Stimulated activated CD4-positive, alpha-beta T cell treated with anti-CD3 and anti-CD28 coated beads, Interleukin-2, amount 100 ng/mL, for 48 hours (primary cell): ENCODE data around the gene BCAN.

Experiments used
- DNase-seq, 2 donors: peaks; one replicate each; pipeline ENCODE4 v3.0.0-alpha.2; 2020

BCAN gene

DNA sequence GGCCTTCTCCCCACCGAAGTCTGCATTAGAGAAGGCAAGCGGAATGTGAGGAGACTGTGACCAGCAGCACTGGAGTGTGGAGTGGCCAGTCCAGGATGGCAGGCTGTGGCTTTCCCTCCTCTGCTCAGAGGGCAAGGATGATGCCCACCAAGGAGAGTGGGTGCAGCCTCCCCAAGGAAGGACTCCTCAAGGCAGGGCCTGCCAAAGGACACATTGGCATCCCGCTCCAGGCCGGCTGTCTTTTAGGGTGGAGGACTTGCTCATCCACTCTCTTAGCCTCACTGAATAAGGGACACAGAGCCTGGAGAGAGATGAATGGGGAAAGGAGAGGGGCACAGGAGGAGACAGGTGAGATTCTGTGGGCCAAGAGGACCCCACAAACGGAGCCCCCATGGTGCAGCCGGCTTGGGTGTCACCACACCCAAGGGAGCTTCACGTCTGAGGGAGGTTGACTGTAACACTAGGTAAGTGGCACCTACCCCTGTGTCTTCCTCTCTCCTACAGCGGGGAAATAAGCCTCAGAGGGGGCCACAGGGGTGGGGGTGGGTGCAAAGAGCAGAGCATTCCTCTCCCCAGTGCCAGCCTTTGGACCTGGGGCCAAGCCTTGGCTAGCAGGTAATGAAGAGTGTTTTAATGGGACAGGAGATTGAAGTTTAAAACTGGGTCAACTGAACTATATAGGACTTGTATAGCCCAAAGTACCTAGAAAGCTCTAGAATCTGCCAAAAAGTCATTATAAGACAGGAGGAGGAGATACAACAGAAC lies 39.5 kb downstream of the BCAN start:
- no peak for DNase-seq

DNA sequence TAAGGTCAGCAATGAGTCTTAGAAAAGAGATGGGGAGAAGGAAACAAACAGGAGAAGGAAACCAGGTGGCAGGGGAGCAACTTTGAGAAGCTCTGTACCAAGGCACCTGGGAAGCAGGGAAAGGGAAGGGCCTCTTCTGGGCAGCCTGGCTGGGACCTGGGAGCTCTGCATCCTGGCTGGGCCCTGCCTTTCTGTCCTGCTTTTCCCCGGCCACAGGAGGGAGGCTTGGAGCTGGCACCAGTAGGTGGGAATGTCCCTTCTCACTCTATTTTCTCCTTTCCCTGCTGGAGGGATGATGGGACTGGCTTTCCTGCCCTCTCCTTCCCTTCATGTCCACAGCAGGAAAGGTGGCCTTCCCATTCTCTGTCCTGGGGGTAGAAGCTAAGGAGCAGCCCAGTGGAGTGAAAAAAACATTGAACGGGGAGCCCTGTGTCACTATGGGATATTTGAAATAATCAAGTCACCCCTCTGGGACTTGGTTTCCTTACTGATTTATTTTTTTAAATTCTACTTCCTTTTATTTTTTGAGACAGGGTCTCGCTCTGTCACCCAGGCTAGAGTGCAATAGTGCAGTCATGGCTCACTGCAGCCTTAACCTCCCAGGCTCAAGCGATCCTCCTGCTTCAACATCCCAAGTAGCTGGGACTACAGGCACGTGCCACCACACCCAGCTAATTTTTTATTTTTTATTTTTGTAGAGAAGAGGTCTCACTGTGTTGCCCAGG lies 40.4 kb downstream of the BCAN start:
- no peak for DNase-seq

DNA sequence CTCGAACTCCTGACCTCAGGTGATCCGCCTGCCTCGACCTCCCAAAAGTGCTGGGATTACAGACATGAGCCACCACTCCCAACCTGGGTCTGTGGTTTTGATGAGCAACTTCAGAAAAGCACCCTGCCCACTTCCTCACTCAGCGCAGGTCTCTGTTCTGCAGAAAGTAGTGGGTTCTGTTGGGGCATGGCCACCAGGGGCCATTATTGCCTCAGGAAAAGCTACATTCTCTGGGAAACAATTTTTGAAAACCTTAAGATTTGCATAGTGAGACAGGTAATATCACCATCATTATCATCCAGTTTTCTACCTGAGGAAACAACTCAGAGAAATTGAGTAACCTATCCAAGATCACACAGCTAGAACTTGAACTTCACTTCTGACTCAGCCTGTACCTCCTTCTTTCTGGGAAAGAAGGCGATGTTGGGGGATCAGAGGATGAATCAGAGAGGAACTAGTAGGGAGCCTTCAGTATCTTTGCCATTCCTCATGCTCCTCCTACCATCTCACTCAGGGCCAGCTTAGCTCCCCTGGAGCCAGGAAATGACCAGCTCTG lies 42.4 kb downstream of the BCAN start:
- no peak for DNase-seq

DNA sequence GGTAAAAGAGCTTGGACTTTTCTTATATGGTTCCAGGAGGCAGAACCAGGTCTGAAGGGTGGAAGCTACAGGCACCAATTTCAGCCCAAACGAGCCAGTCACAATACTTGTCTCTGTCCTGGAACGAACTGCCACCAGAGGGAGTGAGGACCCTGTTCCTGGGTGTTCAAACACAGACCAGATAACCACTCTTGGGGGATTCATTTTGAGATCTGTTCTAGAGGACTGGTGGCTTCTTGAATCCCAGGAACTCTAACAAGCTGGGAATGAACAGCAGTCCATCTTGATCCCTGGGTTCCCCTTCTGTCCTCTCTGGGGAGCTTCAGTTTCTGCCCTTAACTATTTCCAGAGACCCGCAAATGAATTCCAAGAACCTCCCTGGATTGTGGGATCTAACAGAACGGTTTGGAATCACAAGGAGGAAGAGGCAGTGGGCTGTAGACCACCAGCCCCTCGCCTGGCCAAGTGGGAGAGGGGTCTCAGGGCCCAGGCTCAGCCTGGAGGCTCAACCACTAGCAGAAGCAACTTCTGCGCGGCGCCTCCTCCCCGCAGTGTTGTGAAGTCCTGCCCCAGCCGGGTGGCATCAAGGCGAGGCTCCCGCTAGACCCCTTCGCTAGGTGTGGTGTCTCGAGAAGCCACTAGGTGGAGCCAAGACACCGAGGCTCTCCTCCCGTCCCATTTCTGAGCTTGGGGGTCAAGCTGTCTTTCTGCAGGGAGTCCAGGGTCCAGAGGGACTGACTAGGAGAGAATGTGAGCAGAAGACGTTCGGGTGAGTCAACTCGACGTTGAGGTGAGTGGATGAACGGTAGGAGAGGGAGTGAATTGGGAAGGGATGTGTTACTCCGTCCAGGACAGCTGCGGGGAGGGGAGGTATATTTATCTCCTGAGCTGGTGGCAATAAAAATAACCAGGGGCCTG lies 47.4 kb downstream of the BCAN start:
- peak; percentile 70 for DNase-seq

DNA sequence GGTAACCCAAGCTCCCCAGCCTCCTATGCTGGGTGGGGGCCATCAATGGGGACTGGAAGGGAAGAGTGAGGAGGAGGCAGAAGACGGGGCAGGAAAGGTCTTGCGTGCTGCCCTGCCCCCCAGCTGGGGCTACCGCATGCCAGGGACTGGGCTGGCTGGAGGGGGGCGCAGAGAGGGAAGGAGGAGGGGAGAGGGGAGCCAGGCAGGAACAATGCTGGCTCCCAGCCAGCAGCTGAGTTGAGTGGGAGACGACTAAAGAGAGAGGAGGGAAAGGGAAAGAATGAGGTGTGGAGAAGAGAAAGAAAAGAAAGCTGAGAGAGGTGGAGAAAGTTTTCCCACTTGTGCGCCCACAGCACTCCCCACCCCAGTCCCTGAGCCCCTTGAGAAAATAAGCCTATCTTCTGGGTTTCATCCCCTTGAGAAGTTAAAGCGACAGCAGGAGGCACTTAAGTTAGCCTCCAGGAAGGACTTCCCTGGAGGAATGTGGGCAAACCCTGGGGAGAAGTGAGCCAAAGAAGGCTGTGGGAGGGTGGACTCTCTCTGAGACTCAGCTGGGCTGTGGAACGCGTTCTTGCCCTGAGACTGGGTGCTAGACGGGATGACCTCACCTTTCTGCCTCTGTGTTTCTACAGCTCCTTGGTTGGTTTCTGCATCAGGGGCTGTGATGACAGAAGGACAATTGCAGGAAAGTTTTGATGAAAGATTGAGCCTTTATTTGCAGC lies 48.2 kb downstream of the BCAN start:
- no peak for DNase-seq

DNA sequence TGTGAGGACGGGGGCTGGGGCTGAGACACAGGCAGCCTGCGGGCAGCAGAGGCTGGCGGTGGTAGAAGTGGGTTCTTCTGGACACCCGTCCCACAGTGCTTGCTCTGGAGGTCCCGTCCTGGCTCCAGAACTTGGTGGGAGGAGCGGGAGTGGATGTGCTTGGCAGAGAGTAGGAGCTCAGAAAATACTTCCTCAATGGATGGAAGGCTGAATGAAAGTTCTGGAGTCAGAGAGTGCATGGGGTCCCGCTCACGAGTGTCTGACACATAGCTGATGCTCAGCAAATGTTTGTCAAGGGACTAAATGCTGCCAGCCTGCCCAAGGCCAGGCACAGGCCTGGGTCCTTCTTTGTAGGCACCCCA lies 48.7 kb downstream of the BCAN start:
- no peak for DNase-seq

DNA sequence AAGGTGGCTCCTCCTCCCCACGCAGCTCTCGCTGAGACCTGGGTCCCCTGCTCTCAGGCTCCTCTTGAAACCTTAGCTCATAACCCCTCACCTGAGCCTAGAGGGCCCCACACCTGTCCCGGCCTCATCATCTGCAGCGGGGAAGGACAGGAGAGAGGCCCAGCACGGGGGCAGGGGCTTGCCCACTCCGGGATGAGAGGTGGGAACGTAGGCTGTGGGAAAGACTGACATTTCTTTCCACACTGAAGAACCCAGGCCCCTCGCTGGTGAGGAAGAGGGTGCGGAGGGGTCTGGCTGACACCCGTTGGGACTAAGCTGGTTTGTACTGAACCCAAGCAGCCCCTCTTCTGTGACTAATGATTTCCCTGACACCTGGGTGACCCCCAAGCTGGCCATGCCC lies 49.3 kb downstream of the BCAN start:
- no peak for DNase-seq

DNA sequence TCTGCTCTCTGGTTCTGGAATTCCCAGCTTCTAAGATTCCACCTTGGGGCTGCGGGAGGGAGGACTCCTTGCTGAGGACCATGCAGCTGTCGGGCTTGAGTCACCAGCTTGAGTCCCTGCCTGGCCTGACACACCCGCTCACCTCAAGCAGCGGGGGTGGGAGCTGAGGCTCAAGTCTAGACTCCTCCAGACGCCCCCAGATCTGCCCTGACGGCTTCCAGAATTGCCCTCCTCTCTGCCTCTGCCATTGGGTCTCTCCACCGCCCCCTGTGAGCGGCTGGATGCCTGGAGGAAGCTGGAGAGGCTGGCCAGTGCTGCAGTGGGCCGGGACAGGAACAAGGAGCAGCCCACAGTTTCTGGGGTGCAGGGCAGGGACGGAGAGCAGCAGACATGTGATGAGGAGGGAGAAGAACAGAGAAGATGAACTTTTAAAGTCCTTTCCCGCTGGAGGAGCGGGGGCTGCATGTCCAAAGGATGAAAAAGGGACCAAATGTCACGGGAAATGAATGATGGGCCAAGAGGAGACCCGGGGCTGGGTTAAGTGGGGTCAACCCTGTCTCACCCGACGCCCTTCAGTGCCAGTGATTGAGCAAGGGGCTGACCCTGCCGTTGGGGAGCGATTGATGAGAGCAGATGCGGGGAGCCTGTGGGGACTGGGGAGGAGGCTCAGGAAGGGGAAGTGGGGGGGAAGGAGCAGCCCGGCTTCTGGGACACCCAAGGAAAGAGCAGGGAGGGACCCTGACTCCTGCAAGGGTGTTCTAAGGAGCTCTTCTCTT lies 49.9 kb downstream of the BCAN start:
- DNase-seq: no peak

DNA sequence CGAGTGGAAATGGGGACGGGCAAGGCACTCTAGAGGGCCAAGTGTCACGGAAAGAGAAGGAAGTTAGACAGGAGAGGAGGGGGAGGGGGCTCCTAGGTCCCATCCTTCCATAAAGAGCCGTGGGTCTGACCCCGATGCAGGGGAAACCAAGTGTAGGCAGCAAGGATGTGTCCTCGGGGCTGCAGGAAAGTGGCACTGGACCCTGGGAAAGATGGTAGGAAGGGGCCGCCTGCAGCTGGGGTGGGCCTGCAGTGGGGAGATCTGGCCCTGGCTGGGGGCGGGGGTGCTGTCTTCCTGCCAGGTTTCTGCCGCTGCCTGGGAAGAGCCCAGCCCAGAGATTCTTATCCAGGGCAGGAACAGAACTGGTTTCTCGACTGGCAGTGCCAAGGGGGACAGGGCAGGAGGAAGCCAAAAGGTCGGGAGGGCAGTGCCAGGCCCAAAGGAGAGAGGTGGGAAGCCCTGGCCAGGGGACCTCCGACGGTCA lies 50.6 kb downstream of the BCAN start:
- no peak for DNase-seq

DNA sequence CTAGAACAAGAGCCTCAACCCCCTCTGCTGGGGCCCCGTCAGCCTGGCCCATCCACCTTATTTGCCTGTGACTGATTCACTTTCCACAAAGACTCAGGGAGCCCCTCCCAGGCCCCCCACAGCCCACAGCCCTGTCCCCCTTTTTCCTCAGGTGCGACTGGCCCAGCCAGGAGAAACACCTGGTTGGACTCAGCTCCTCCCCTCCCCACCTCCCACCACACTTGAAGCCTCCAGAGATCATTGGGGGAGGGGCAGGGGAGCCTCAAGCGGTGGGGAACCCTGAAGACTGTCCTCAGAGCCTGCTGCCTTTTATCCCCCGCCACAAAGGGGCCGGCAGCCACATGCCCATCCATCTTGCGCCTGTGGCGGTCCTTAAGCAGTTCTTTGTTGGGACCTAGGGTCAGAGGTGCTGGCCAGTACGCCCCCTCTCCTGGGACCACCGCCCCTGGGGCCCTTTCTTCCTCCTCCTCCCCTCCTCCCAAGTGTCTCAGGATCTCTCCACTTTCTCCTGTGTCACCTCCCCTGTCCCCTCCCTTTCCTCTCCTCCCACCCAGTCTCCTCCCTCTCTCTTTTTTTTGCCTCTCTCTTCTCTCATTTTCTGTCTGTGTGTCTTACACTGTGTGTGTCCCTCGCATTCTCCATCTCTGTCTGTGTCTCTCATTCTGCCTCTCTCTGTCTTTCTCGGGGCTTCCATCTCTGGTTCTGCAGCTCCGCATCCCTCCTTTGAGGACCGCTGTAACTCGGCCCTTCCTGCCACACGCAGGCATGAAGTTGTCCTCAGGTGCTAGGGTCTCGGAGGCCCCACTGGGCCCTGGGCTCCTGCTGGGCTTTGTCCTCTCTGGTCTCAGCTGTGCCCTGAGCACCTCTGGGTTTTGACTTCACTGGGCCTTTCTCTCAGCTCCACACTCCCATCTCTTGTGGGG lies 51.3 kb downstream of the BCAN start:
- DNase-seq: no peak

DNA sequence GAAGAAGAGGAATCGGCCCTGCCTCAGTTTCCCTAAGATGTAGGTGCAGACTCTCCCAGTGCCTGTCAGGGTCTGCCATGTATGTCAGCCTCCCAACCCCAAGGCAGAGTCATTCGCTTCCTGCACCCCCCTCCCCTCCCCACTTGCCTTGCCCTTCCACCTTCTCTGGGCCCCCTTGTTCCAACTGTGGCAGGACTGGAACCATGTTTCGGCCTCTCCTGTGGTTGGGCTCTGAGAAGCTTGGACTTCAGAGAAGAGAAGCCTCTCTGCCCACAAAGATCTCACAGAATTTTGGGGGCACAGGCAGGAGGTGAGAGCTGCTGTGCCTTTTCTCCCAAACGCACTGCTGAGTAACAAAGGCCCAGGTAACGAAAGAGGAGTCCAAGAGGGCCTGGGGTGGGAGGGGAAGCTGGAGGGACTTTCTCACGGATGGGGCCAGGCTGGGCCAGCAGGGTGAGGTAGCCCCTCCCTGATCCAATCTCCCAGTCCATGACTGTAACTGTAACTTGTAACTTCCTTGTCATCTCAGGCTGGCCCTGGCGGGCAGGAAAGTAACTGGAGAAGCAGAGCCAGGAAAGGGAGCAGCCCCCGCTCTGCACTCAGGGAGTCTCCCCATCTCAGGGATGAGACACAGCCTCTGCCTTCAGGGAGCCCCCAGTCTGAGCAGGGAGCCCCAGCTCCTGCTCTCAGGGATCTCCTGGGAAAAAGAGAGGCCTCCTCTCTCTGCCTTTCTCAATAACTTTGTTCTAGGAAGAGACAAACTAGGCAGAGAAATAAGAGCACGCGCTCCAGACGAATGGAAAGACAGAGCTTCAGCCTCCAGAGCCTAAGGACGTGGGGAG lies 52.2 kb downstream of the BCAN start:
- DNase-seq: no peak

DNA sequence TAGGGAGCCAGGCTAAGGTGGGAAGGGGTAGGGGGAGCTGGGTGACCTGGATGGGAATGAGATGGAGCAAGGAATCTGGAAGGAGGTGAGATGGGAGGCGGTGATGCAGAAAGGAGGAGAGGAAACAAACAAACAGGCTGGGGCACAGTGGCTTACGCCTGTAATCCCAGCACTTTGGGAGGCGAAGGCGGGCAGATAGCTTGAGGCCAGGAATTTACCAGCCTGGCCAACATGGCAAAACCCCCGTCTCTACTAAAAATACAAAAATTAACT lies 52.7 kb downstream of the BCAN start:
- DNase-seq: no peak

DNA sequence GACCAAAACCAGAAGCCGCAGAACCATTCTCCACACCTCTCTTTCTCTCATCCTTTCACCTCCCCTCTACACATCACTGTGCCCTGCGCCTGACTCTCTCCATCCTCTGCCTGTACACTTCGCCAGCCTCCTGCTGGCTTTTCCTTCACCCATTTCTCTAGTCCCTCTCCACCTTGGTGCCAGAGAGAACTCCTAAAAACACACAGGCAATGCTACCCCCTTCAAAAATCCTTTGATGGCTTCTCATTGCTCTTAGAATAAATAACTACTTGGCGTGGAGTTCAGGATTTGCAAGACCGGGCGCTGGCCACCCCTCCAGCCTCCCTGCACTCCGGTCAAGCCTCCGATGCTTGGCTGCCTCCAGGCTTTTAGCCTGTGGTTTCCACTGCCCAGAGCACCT lies 54.8 kb downstream of the BCAN start:
- DNase-seq: no peak

DNA sequence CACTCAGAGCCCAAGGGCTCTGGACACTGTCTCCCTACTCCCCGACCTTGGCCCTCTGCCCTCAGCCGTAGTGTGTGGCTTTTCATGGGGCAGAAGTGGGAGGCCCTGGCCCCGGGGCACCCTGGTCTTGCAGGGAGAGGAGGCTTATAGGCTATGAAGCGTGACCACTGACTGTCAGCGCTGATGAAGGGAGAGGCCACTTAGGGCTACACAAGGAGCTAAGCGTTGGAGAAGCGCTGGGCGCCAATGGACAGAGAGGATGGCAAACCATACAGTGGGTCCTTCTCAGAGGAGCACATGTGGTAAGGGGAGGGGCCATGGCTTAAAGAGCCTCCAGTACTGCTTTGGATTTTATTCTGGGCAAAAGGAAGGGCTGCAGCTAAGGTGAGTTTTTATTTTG lies 55.6 kb downstream of the BCAN start:
- no peak for DNase-seq

DNA sequence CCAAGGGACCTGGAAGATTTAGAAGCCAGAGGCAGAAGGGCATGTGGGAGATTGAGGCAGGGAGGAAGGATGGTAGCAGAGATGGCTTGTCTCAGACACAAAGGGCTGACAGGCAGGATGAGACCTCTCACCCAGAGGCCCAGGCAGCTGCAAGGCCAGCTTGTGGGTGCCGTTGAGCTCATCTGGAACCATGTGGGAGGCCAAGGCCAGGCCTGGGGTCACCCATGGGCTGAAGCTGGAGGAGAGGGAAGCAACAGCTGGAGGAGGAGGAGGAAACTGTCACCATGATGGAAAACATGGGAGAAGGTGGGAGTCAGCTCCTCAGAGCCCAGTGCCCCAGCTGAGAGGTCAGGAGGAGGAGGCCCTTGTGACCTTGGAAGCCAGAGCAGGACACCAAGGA lies 57.1 kb downstream of the BCAN start:
- DNase-seq: no peak

DNA sequence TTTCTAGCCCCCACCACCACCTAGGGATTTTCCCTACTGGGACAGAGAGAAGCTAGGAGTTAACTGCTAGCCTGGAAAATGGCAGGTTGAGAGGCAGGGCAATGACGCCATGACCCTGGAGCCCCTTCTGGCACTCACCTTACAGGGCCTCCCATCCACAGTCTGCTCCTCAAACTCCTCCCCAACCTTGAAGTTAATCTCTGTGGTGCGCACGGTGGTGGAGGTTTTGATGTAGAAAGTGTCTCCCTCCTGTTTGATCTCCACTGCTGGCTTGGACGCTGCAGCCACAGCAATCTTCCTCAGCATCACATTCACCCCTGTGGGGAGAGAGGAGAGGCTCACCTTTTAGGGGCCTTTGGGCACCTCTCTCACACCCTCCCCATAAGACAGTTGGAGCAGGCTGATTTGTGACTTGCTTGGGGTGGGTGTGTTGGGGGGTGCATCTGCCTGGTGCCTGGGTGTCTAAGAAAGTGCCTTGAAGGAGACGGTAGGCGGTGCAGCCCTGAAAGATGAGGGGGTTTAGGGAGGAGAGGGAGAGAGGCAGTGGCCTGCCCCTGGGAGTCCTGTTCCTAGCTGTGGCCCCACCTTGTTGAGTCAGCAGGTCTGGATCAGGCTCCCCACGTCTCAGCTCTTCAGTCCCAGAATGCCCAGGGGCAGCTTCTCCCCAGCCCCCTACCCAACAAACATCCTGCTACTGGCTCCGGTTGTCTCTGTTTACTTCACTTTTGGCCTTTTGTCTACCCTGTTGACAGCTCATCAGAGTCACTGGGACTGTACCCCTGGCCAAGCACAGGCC lies 59.0 kb downstream of the BCAN start:
- no peak for DNase-seq

DNA sequence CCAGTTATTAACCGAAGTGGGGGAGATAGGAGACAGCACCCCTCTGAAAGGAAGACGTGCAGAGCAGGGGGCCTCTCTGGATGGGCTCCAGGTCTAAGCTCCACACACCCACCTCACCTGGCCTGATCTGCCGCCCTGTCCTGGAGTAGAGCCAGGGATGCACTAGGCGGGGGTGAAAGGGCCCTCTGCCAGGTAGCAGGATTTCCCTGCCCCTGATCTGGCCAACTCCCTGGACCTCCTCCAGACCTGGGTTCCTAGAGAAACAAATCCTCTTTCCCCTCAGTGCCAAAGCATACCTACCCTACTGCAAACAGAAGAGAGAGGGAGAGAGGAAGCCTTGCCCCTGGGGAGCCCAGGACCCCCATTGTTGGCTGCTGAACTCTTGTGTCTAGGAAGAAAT lies 61.4 kb downstream of the BCAN start:
- DNase-seq: no peak

DNA sequence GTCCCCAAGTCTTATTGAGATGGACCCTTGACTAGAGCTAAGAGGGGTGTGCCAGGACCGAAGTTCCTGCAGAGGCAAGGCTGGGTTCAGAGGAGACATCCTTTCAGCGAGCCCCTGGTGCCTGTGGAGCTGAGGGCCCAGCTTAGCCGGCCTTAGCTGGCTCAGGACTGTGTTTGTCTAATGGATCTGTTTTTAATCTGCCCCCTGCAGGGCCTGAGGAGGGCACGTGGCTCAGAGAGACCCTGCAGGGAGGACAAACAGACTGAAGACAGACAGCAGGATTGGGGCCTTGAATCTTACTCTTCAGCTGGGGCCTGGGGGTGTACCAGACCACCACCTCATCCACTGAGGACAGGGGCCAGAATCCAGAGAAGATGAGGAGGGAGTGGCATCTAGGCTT lies 61.8 kb downstream of the BCAN start:
- no peak for DNase-seq

DNA sequence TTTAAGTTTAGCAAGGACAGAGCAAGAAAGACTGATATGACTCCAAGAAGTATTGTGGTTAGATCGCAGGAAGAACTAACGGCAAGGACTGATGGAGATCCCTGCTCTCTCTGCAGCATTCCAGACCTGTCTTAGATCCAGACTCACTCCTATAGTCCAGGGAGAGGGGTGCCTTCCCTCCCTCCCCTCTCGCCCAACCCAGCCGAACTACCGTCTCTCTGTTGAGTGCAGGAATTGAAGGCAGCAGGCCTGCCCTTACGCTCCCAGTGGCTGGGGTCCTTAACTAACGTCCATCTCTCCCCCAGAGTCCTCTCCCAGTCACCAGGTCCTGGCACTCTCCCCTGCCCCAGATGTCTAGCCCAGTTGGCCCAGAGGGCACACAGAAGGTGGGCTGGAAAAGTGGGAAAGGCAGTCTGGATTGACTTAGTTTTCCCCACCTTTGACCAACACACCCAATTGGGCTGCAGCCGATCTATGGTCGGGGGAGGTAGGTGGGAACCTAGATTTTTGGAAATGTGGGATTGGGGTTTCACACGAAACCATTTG lies 62.3 kb downstream of the BCAN start:
- DNase-seq: no peak
